ENCODE measurements around the gene PRSS57. TPM values are rescaled to one million over a fixed set of nuclear protein-coding genes. Genes with fewer than 3 reads are reported as not detected.
"Not testable (repeated sequence)": the region's sequence is repeated elsewhere in the genome, so short reads cannot be mapped to it uniquely, and the experiment has no call there.

PRSS57 gene
- total and polyA plus RNA-seq, 2 donors (not counting 1 experiment from before 2014, with no cell fraction given) = not detected

- CTCF ChIA-PET; H3K4me2 ChIP-seq (replicated peaks; ENCODE audit: low read depth, low read length, poor library complexity, severe bottlenecking); ATAC-seq (ENCODE audit: low read depth); H2AFZ ChIP-seq (ENCODE audit: insufficient read depth, low read depth, low read length, poor library complexity, severe bottlenecking); H3K27ac ChIP-seq (ENCODE audit: low read length in 2 of 2); H3K36me3 ChIP-seq (replicated peaks in 1 of 2; ENCODE audit: control extremely low read depth in 1 of 2, control insufficient read depth in 1 of 2, extremely low read depth in 1 of 2, insufficient read depth in 2 of 2, low read length in 1 of 2); H3K4me3 ChIP-seq (ENCODE audit: control extremely low read depth in 1 of 5, extremely low read depth in 1 of 5, insufficient read depth in 1 of 5, low read depth in 2 of 5, low read length in 4 of 5); H3K27ac Mint-ChIP-seq; H3K79me2 ChIP-seq (ENCODE audit: control insufficient read depth, insufficient read depth, low read length); H3K9ac ChIP-seq (ENCODE audit: low read length); intact Hi-C loops (cut with micrococcal nuclease); DNase-seq; H3K4me3 Mint-ChIP-seq; H4K20me1 ChIP-seq (ENCODE audit: control insufficient read depth, insufficient read depth, low read length, poor library complexity, severe bottlenecking); H3K9me3 Mint-ChIP-seq (ENCODE audit: insufficient read depth): not testable (repeated sequence)
- H3K27me3 ChIP-seq (replicated peaks in 1 of 4; ENCODE audit: control extremely low read depth in 1 of 4, control insufficient read depth in 3 of 4, insufficient read depth in 4 of 4, low read length in 3 of 4) = peaks cover 0 to 44% (median 7%) of the 10 kb centered on the region in 4 experiments
- H3K9me3 ChIP-seq (ENCODE audit: control extremely low read depth in 1 of 3, control insufficient read depth in 2 of 3, insufficient read depth in 1 of 3, low read length in 2 of 3) = peaks cover 0 to 31% (median 0%) of the 10 kb centered on the region in 3 donors
- H3K27me3 Mint-ChIP-seq = peaks cover 13% of the 10 kb centered on the region
- H3K4me1 ChIP-seq (ENCODE audit: control insufficient read depth in 2 of 2, insufficient read depth in 2 of 2, low read length in 2 of 2) = peaks cover 16 to 18% of the 10 kb centered on the region in 2 donors
- 59% methylated on average over 8 of the region's 14 CpGs for WGBS (ENCODE audit: insufficient coverage)
- H3K4me1 Mint-ChIP-seq = peaks cover 12% of the 10 kb centered on the region
- POLR2A ChIA-PET = interaction anchor here (0.6 kb wide), 1 partner anchor 57 kb away, joined by 4 read pairs; no protein-coding TSS in a partner anchor
Measured at GRCh38 chr19:699885-700284, 4.6 kb upstream of the PRSS57 start.

GRCh38 chr19:698529-698928, 3.3 kb upstream of the PRSS57 start:
- H3K79me2 ChIP-seq (ENCODE audit: control insufficient read depth, insufficient read depth, low read length); H3K36me3 ChIP-seq (replicated peaks in 1 of 2; ENCODE audit: control extremely low read depth in 1 of 2, control insufficient read depth in 1 of 2, extremely low read depth in 1 of 2, insufficient read depth in 2 of 2, low read length in 1 of 2); DNase-seq; H3K27ac ChIP-seq (ENCODE audit: low read length in 2 of 2); H3K4me3 Mint-ChIP-seq; CTCF ChIA-PET; H3K4me1 Mint-ChIP-seq; H3K9ac ChIP-seq (ENCODE audit: low read length); H3K27ac Mint-ChIP-seq; H3K9me3 Mint-ChIP-seq (ENCODE audit: insufficient read depth); intact Hi-C loops (cut with micrococcal nuclease); ATAC-seq (ENCODE audit: low read depth); H3K4me2 ChIP-seq (replicated peaks; ENCODE audit: low read depth, low read length, poor library complexity, severe bottlenecking); H4K20me1 ChIP-seq (ENCODE audit: control insufficient read depth, insufficient read depth, low read length, poor library complexity, severe bottlenecking); H3K4me3 ChIP-seq (ENCODE audit: control extremely low read depth in 1 of 5, extremely low read depth in 1 of 5, insufficient read depth in 1 of 5, low read depth in 2 of 5, low read length in 4 of 5); H2AFZ ChIP-seq (ENCODE audit: insufficient read depth, low read depth, low read length, poor library complexity, severe bottlenecking): not testable (repeated sequence)
- 91% methylated on average over 11 of the region's 15 CpGs for WGBS (ENCODE audit: insufficient coverage)
- H3K9me3 ChIP-seq (ENCODE audit: control extremely low read depth in 1 of 3, control insufficient read depth in 2 of 3, insufficient read depth in 1 of 3, low read length in 2 of 3) = peaks cover 0 to 22% (median 0%) of the 10 kb centered on the region in 3 donors
- peaks cover 13% of the 10 kb centered on the region for H3K27me3 Mint-ChIP-seq
- H3K4me1 ChIP-seq (ENCODE audit: control insufficient read depth in 2 of 2, insufficient read depth in 2 of 2, low read length in 2 of 2) = peaks cover 10 to 12% of the 10 kb centered on the region in 2 donors
- POLR2A ChIA-PET = interaction anchor here (0.6 kb wide), 1 partner anchor 161 kb away, joined by 3 read pairs; no protein-coding TSS in a partner anchor
- H3K27me3 ChIP-seq (replicated peaks in 1 of 4; ENCODE audit: control extremely low read depth in 1 of 4, control insufficient read depth in 3 of 4, insufficient read depth in 4 of 4, low read length in 3 of 4) = peaks cover 0 to 39% (median 8%) of the 10 kb centered on the region in 4 experiments

Measured in B cell (primary cell).